GM19397 (cell line): ENCODE data around the gene MMP28.
A peak's percentile ranks its signal among the peaks of the same experiment; 100 is the strongest.

Experiments used
- ATAC-seq: cut with Tn5 transposase; IDR thresholded peaks from one replicate; pipeline ENCODE4 v1.9.1; 2021; ENCODE audit warnings: mild to moderate bottlenecking, moderate library complexity; ENCODE audit not compliant: unreplicated experiment

The MMP28 gene, protein sequence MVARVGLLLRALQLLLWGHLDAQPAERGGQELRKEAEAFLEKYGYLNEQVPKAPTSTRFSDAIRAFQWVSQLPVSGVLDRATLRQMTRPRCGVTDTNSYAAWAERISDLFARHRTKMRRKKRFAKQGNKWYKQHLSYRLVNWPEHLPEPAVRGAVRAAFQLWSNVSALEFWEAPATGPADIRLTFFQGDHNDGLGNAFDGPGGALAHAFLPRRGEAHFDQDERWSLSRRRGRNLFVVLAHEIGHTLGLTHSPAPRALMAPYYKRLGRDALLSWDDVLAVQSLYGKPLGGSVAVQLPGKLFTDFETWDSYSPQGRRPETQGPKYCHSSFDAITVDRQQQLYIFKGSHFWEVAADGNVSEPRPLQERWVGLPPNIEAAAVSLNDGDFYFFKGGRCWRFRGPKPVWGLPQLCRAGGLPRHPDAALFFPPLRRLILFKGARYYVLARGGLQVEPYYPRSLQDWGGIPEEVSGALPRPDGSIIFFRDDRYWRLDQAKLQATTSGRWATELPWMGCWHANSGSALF

DNA sequence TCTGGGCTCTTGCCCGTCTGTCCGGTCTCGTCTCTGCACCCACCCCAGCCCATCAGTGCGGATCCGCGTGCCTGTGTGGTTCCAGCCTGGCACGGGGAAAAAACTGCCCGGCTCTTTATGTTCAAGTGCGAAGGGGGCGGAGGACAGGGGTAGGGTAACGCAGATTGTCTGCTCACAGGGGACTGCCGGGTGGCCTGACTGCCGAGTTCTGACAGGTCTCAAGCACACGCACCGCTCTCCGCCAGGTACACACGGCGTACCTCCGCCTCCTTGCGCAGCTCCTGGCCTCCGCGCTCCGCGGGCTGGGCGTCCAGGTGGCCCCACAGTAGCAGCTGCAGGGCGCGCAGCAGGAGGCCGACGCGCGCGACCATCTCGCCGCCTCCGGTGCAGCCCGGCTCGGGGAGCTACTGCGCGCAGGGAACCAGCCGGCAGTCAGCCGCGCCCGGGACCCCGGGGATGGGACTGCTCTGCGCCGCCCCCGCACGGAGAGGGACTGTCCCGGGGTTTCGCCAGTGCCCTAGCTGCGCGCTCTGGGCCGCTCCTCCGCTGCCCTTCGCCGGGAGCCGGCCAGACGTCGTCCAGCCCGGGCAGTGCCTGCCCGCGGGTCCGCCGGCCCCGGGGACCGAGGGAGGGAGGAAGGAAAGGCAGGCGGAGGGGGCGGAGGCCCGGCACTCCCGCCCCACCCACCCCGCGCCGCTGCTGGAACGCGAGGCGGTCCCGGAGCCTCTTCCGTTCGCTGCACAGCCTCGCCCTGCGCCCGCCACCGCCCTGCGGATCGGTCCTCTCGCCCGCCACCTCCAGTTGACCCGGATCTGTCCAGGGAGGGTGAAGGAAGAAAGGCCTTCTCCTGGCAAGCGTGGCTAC lies at the start of gene MMP28:
MMP28 (minus strand) TSS at position 635 of the 864 bp plus-strand sequence; CDS start at position 371, 264 bp downstream.
- no peak for ATAC-seq

DNA sequence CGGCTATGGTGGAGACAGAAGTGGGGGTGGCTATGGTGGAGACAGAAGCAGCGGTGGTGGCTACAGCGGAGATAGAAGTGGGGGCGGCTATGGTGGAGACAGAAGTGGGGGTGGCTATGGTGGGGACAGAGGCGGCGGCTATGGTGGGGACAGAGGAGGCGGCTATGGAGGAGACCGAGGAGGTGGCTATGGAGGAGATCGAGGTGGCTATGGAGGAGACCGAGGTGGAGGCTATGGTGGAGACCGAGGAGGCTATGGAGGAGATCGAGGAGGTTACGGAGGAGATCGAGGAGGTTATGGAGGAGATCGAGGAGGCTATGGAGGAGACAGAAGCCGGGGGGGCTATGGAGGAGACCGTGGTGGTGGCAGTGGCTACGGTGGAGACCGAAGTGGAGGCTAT lies 49.1 kb upstream of the MMP28 start:
- ATAC-seq, result no peak

DNA sequence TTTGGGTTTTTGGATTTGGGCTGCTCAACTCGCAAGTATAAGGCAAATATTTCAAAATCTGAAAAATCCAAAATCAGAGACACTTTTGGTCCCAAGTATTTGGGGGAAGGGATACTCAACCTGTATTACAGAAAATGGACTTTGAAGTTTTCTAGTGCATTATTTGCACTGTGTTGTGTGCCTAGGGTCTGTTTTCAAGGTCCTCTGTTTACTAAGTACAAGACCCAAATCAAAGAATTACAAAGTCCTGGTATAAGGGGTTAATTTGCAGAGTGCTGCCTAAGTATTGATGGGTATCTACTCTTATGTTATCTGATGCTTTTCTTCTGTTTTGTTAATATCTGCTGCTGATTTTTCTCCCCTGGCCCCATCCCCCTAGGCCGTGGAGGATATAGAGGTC lies 48.3 kb upstream of the MMP28 start:
- ATAC-seq, result no peak

DNA sequence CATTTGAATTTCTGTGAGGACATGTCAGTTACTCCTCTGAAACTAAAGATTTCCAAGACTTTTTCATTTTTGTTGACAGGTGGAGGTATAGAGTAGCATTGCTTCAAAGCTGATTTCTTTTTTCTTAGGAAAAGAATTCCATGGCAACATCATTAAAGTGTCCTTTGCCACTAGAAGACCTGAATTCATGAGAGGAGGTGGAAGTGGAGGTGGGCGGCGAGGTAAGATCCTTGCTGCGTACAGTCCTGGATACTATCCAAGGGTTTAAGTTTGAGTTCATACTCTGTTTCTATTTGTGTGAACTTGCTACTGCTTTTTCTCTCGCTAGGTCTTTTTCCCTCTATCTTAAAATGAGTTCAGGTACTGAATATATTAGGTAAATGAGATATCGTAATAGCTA lies 46.8 kb upstream of the MMP28 start:
- no peak for ATAC-seq

DNA sequence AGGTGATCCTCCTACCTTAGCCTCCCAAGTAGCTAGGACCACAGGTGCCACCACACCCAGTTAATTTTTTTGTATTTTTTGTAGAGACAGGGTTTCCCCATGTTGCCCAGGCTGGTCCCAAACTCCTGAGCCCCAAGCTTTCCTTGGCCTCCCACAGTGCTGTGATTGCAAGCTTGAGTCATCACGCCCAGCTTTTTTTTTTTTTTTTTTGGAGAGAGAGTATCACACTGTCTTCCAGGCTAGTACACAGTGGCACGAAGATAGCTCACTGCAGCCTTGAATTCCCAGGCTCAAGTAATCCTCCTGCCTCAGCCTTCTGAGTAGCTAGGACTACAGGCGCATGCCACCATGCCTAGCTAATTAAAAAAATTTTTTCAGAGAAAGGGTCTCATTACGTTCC lies 46.1 kb upstream of the MMP28 start:
- ATAC-seq, result no peak

DNA sequence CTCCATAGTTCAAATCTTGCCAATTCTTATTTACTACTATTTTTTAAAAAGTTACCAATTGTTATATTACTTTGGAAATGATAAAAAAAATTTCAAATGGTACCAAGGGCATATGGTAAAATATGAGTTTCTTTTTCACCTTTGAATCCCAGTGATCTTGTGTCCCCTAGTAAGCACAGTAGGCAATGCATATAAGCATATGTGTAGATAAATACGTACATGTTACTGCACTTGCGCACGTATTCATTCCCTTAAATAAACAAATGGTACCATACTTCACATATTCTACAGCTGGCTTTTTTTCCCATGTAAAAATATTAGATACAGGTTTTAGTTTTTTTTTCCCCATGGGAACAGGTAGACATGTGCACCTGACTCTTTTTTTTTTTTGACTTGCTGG lies 45.7 kb upstream of the MMP28 start:
- no peak for ATAC-seq

DNA sequence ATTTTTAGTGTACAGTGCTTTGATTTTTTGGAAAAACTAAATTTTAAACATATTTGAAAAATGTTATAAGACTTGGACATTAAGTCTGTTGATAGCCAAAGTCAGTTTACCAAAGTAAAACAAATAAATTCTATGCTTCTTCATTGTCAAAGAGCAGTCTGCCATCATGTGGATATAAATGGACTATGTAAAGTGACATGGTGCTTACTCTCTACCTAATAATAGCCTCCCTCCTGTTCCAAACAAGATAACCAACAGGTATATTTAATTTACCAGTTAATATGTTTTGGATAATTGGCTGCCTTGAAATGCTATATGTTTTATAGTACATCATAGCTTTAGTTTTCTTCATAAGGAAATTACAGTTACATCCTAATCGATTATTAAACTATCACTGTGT lies 29.8 kb upstream of the MMP28 start:
- ATAC-seq, result no peak

DNA sequence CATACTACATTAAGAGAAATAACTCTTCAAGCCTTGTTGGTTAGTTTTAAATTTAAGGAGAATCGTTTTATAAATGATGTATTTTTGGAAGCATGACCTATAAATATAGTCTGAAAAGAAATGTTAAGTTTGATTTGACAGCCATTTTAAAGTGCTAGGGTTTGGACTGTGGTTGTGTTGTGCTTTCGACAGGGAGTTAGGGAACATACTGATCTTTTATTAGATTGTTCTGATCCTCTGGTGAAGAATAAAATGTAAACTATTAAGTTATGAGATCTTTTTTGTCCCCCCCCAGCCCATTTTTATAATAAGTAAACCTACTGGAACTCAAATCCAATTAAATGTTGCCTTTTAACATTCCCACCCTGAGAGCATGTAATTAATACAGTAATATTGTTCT lies 25.9 kb upstream of the MMP28 start:
- no peak for ATAC-seq

DNA sequence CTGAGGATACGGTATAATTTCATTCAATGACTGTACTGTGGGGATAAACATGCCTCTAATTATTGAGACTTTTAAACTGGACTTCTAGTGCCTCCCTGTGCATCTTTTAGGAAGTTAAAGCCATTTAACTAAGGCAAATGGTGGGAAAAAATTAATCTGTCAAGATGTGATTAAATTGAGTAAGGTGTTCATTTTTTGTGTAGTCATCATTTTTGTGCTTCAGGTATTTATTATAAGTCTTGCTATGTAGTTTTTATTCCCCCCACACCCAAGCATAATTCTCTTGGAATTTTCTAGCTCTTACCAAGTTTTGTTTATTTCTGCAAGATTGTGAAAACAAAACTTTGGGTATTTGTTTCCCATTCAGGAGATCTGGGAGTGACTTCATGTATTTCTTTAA lies 24.0 kb upstream of the MMP28 start:
- ATAC-seq, result no peak

DNA sequence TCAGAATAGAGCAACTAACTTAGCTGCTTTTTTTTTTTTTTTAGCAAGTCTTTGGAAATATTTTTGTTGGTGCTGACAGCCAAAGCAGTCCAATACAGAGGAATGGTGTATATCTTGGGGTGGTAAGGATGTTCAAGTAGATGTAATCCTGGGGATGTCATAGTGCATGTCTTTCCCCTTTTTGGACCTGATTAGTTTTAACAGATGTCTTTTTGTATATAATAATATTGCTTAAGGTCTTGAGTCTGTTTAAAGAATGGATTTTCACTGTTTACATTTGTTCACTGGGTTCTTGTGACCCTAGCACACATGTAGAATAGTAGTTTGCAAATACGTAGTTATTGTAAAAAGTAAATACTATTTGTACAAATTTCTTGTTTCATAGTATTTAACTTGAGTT lies 21.8 kb upstream of the MMP28 start:
- ATAC-seq, result no peak

DNA sequence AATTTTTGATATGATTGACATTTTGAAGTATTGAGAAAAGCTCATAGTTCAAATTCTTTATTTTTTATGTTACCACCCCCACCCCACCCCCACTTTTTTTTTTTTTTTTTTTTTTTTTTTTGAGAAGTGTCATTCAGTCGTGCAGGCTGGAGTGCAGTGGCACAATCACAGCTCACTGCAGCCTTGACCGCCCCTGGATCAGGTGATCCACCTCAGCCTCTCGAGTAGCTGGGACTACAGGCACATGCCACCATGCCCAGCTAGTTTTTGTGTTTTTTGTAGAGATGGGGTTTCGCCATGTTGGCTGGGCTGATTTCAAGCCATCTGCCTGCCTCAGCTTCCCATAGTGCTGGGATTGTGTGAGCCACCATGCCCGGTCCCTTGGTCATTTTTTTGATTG lies 21.3 kb upstream of the MMP28 start:
- no peak for ATAC-seq

DNA sequence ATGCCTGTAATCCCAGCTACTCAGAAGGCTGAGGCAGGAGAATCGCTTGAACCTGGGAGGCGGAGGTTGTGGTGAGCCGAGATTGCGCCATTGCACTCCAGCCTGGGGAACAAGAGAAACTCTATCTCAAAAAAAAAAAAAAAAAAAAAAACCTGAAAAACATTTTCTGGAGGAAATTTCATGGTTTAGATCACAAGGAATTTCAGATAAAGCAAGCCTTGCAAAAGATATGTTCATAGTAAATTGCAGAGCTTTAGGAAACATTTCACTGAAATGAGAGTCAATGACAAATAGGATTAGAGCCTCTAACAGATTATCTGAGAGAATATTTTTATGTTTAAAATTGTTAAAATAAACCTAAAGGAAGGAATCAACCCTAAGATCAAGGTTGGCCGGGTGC lies 17.0 kb upstream of the MMP28 start:
- ATAC-seq, result no peak

DNA sequence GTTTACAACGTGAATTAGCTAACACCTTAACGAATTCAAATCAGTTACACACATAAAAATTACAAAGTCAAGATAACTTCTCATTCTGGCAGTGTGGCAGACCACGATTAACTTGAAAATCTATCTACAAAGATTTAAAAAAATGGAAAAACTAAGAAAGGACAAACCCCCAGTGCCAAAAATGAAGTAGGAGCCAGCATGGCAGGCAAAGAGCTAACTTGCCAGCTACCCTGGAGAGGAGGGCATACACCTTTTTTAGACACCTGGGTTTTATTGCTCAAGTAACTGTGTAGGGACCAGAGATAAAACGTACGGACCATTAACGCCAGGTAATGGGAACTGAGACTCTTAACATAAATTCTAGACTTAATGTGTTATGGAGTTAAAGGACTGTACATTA lies 16.3 kb upstream of the MMP28 start:
- ATAC-seq, result no peak

DNA sequence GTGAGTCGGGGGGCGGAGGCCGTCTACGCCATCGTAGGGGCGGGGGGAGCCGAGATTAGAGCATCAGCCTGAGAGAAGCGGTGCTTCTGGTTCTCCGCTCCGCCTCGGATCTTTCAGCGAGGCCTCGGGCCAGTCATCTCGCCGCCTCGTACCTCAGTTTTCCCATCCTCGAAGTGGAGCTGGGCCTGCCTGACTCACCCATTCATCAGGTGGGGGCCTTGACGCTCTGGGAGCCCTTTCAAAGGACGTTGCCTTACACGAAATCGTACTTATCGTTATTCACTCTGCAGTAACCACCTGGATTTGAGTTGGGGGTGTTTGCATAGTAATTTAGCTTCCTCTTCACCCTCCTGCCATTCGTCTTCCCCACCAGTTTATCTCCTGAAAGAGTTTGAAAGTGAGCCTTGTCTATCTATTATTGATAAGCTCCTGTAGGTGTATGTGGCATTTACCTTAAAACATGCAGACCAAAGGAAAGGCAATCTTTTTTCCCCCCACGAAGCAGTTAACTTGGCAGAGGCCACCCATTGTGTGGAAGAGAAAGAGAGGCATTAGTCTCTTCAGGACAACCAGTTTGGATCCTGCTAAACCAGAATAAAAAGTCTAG lies 14.5 kb upstream of the MMP28 start:
- ATAC-seq, result no peak

DNA sequence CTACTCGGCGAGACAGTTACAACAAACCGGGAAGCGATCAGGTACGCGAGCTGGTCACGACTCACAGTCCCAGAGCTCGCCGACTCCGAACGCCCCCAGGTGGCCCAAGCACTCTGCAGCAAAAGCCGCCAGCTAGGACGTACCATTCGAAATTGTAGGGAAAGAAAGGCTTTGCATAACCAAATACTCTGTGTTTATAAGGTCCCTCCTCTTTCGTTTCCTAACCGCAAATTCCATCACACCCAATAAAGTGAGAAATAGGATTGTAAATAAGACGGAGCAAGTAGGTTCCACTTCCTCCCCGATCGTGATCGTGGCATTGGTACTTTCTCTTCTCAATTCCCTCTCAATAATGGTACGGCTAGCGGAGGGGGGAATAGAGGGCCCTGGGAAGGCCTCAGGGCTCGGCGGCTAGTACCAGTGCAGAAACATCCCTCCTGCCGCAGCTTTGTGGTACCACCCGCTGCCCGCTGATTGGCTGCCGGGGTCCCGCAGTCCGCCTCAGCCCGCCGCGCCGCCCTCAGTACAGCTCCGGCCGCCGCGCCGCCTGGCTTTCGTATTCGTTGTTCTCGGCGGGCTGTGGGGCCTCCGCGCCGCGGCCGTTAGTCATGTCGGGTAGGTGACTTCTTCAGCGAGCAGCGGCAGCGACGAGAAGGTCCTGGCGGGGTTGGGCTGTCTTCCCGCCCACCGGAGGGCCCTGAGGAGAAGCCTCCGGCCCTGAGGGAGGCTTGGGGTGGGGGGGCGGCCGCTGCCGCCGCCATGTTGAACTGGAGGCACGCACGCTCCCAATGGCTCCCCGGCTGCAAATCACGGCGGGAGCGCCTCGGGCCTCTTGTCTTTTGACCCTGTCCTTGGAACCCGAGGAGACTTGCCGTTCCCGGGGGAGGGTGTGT lies 13.8 kb upstream of the MMP28 start, which contains the start of gene TAF15:
TAF15 (plus strand) TSS at position 523 of the 893 bp plus-strand sequence; CDS start at position 609, 86 bp downstream.
- peak; percentile 93 for ATAC-seq

DNA sequence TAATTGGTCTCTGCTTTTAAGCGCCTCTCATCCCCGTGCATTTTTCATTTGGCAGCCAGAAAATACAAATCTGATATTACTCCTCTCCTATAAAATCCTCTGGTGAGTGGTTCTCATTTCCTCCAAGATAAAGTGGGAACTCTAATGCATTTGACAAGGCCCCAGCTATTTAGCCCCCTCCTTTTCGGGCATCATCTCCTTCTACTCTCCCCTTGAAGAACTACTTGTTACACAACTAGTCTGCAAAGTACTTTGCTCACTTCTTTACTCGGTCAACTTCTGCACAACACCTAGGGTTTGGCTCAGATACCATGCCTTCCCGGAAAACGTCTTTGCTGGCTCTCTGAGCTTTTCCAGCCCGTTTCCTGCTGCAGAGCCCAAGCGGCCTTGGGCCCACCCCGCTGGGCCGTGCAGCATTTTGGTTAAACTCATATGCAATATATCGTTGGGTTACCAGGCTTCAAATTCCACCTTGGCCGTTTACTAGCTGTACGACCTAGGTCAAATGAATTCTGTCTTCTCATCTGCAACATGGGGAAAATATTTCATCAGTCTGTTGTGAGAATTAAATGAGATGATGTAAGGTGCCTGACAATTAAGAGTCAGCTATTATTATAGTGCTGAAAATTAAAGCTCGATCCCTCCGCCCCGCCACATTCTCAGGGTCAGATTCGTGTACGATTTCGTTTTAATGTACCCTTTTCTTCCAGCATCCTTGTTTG lies 13.0 kb upstream of the MMP28 start:
- no peak for ATAC-seq

DNA sequence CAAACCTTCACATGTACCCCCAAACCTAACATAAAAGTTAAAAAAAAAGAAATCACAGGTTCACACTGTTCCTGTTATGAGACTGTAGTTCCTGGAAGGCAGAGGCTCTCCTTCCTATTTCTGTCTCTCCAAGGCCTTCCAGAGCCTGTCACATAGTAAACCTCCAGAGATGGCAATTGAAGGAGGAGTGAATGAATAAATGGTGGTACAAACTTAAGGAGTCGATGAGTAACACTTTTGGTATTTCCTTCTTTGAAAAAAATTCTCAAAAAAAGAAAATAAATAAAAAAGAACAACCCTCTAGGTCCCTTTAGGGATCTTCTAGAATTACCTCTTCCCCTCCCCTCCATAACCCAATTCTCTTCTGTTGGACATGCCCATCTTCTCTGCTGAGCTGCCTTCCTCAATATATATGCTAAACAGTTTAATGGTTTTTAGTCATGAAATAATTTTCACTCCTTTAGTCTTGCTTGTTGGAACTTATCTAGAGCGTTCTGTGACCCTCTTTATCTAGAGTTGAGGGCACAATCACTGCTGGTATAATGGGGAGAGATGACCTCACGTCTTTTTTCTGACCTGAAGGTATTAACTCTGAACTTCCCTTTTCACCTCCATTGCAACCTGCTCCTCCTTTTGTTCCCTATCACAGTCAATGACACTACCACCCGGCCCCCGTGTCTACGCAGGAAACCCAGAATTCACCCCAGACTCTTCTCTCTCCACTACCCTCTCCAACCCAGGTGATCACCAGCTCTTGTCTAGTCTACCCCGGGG lies 12.1 kb upstream of the MMP28 start:
- ATAC-seq, result no peak

DNA sequence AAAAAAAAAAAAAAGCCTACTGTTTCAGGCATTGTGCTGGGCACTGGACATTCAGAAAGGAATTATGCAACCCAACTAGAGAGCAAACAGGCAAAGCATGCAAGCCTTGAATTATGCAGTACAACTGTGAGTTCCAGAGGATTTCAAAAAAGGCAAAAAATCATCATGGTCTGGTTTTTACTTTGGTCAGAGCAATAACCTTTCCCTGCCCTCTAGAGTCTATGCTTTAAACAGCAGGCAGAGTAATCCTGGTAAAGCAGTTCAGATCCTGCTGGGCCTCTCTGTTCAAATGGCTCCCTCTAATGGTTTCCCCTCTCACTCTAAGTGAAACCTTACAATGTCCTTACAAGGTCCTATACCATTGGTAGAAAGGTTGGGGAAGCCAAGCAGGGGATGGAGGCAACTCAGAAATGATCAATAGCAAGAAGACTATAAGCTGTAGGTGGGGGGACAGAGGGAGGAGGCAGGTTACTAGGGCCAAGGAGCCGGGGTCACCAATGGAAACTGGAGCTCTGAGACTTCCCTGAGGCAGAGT lies 9.3 kb upstream of the MMP28 start:
- no peak for ATAC-seq
